GM21737 (cell line): Measurements from ENCODE around the gene PLCG2.
"Not testable (repeated sequence)": the region's sequence is repeated elsewhere in the genome, so short reads cannot be mapped to it uniquely, and the experiment has no call there.

Experiments used
- ATAC-seq: cut with Tn5 transposase; IDR thresholded peaks from one replicate; pipeline ENCODE4 v1.9.1; 2021; ENCODE audit warnings: mild to moderate bottlenecking, moderate library complexity; ENCODE audit not compliant: unreplicated experiment

Gene PLCG2

DNA sequence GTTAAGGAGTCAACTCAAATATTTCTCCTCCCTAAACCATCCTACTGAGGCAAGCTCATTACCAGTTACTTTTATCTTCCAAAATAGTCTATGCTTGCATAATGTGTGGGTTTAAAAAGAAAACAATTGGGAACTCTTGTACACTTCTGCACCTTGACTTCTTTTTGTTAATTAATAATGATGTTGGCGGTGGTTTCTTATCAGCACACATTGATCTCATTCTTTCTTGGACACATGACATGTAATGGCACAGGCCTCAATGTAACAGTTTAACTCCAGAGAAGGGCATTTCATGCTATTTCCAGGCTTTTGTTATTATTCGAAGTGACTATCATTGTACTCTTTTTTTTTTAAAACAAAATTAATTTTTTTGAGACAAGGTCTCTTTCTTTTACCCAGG lies 7.8 kb downstream of the PLCG2 start:
- ATAC-seq, result no peak

GRCh38 chr16:81787659-81788058 lies 8.6 kb downstream of the PLCG2 start:
- no peak for ATAC-seq

- no peak for ATAC-seq
Measured at GRCh38 chr16:81790277-81790676, 11.2 kb downstream of the PLCG2 start.

DNA sequence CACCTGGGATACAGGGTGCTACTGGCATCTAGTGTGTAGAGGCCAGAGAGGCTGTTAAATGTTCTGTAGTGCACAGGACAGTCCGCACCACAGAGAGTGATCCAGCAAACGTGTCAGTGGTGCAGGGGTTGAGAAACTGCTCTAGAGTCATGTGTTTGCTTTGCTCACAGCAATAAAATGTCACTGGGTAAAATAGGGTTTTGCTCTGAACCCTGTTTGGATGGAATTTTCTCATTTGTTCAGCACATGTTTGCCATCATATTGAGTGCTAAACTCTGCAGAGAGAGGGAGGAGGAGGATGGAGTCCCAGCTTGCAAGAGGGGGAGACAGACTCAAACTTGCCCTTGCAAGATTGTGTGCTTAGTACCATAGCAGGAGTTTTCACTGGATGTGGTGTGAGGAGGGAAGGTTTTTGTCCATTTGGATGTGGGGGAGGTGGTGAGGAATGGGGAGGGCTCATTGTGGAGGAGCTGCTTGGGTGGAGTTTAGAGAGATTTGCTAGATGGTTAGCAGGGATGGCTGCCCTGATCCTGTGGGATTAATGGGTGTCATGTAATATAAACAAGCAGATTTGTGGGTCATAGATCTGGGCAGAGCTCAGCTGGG lies 11.8 kb downstream of the PLCG2 start:
- ATAC-seq, result no peak

- ATAC-seq, result no peak
Measured at GRCh38 chr16:81792828-81793227, 13.7 kb downstream of the PLCG2 start.

DNA sequence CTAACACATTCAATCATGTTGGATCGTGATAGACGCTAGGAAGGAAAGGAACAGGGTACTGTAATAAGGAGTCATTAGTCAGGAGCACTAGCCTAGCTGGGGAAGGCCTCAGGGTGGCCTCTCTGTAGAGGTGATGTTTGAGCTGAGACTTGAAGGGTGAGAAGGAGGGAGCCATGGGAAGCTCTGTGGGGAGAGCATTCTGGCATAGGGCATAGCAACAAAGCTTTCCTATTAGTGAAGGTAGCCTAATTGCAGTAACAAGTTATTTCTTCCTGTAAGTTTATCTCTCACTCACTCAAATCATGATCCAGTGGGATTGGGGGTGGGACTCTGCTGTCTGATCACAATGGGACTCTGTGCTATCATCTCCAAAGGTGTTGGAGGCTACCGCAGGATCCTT lies 16.1 kb downstream of the PLCG2 start:
- ATAC-seq, result no peak

DNA sequence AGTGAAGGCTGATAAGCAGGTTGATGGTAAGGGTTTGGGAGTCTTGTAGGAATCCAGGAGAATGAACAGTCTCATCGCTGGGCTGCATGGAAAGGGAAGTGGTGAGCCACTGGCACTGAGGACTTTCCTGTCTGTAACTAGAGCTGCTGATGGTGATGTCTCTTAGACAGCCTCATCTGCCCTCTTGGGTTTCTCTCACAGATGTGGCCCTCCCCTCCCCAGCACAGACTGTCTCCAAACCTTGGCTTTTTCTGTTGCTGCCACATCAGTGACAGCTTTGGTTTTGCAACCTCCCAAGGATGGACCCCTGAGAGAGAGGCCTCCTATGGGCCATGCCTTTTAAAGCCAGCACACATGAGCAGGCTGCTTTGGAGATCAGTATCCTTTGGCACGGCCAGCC lies 16.9 kb downstream of the PLCG2 start:
- no peak for ATAC-seq

DNA sequence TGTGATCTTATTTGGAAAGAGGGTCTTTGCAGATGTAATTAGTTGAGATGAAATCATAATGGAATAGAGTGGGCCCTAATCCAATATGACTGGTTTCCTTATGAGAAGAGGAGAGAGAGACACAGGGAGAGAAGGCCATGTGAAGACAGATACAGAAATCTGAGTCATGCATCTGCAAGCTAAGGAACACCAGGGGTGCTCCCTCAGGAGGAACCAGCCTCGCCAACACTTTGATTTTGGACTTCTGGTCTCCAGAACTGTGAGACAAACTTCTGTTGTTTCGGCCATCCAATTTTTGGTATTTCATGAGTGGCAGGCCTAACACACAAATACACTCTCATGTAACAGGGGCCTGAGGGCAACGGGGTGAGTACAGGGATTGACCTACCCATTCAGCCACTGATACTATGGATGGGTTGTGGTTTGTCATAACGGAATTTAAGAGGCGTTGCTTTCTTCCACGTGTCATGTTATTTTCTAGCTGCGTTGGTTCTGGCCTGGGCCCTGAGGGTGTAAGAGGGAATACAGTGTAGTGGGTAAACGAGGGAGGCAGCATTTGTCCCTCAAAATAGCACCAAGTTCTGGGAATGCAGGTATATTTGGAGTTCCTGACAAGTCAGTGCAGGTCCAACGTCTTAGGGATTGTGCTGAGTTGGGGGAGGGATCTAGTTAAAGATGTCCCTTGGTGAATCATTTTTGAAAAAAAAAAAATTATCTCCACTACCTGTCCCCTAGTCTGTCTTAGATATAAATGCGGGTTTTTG lies 17.7 kb downstream of the PLCG2 start:
- no peak for ATAC-seq

GRCh38 chr16:81797443-81797842 lies 18.4 kb downstream of the PLCG2 start:
- peak; percentile 48 for ATAC-seq

DNA sequence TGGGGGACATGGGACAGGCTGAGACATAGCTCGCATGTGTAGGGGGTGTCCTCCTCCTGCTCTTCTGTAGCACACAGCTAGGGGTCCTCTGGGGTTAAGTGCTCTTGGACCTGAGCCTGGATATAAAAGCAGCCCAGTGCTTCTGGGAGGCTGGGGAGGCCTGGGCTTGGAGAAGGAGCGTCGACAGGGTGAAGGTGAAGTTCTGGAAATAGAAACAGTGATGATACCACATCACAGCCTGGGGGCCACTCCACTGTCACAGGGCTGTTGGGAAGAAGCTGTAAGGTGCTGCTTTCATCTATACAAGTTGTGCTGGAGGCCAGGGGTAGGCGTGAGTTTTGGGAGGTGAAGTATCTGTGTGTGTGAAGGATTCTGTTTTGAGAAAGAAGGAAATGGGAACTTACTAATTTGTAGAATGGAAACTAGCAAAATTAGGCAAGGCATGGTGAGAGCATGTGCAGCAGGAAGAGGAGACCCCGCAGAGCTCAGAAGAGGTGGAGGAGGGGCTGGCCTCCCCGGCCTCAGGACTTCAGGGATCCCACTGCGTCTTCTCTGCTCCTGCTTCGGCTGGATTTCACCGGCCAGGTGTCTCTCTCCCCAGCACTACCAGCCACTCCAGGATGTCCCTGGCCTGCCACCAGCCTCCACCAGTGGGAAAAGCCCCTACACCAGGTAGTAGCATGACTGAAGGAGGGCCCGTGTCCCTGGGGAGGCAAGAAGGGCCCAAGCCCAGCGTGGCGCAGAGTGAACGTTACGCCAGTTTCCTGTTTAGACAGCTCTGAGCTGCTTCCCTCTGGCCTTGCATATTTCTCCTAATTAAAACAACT lies 19.4 kb downstream of the PLCG2 start:
- peak; percentile 53 for ATAC-seq

- no peak for ATAC-seq
Measured at GRCh38 chr16:81799138-81799504, 20.0 kb downstream of the PLCG2 start.

- ATAC-seq, result not testable (repeated sequence)
Measured at GRCh38 chr16:81801724-81802123, 22.6 kb downstream of the PLCG2 start.

GRCh38 chr16:81803332-81803731 lies 24.2 kb downstream of the PLCG2 start:
- no peak for ATAC-seq

DNA sequence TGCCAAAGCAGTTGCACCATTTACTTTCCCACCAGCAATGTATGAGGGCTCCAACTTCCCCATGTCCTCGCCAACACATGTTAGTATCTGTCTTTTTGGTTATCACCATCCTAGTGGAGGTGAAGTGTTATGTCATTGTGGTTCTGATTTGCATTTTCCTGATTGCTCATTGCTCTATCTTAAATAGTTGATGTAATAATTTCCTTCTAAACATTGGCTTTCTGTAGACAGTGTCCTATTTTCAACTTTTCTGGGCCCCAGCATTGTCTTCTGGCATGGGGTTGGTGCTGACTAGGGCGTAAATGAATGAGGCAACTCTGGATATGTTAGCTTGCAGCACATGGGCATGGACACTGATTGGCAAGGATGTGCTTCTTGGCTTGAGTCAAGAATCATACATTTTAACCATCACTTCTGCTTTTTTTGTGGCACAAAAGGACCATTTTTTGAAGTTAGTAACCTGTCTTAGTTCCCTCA lies 25.1 kb downstream of the PLCG2 start:
- no peak for ATAC-seq

GRCh38 chr16:81806696-81807095 lies 27.6 kb downstream of the PLCG2 start:
- ATAC-seq, result no peak

DNA sequence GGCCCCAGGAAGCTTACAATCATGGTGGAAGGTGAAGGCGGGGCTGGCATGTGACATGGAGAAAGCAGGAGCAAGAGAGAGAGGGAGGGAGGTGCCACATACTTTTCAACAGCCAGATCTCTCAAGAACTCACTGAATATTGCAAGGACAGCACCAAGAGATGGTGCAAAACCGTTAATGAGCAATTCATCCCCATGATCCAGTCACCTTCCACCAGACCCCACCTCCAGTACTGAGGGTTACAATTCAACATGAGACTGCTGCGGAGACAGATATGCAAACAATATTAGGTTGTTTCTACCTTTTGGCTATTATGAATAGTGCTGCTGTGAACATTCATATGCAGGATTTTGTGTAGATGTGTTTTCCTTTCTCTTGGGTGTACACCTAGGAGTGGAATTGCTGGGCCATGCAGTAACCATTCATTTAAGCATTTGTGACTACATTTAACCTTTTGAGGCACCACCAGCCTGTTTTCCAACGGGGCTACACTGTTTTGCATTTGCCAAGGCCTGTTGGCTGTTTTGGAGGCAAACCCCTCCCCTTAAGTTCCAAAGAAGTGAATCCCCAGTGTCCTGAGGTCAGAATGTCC lies 28.8 kb downstream of the PLCG2 start:
- ATAC-seq, result no peak

DNA sequence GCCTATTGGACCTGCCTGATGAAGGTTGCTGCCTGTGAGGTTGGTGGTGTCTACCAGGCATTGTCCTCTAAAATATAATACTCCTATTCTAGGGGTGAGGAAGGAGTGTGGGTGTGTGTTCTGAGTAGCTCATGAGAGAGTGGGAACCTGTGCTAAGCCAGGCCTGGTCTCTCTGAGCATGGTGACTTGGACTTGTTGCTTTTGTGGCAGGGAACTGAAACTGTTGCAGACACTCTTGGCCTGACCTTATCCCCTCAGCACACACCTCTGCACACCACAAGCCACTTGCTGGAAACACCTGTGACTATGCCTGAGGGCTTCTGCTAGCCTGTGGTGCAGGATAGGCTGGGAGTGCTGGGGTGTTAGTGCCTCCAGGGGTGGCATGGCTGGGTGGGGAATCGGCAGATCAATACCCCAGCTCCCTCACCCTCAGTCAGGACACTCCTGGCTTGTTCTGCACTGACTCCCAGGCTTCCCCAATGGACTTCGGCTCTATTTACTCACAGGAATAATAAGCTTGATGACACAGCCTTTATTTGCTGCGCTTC lies 29.9 kb downstream of the PLCG2 start:
- ATAC-seq, result peak; percentile 70

DNA sequence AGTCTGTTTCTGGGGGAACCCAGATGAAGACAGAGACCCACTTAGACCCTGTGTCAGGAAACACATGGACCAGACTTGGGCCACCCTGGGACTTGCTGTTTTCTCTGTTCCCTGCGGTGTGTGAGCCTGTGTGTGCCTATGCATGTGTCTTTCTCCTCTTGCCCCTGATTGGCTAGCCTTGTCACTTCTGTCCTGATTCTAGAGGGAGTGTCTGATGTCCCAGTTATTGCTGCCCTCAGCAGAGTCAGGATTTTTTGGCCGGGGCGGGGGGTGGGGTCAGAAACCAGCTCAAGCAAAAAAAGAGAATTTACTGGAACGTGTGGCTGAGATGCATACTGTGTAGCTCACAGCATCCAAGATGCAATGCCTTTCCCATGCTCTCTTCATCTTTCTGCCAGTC lies 30.5 kb downstream of the PLCG2 start:
- ATAC-seq, result no peak

- peak; percentile 22 for ATAC-seq
Measured at GRCh38 chr16:81810361-81810760, 31.3 kb downstream of the PLCG2 start.

GRCh38 chr16:81810894-81811538 lies 31.9 kb downstream of the PLCG2 start:
- ATAC-seq, result peak; percentile 35

GRCh38 chr16:81813648-81814047 lies 34.6 kb downstream of the PLCG2 start:
- no peak for ATAC-seq
